IMR-90 (cell line): Measurements from ENCODE around the gene EDNRB. TPM values are rescaled to one million over a fixed set of nuclear protein-coding genes. Genes with fewer than 3 reads are reported as not detected.

Experiments used
- ATAC-seq: fragments of 200-7000 bp; cut with Tn5 transposase; 2 replicates; pipeline ENCODE4 v1.9.1; 2020; ENCODE audit warnings: low read depth, mild to moderate bottlenecking, moderate library complexity
- BruUV-seq: library from RNA; stranded (reverse); fragments of 400-500 nt; replicated peaks from 2 replicates; lab custom pipeline; 2021; lab: Mats Ljungman, UMichigan
- CTCF ChIA-PET: fragments of 300-600 bp; formaldehyde crosslinking; extraction: SDS; loops from one replicate; lab custom pipeline; 2021; ENCODE audit warnings: antibody characterized with exemption; lab: Yijun Ruan, JAX
- POLR2A ChIA-PET: fragments of 300-600 bp; sonication (Branson Sonifier 250); formaldehyde crosslinking; loops from one replicate; lab custom pipeline; 2022; ENCODE audit warnings: antibody characterized with exemption; ENCODE audit not compliant: unreplicated experiment; lab: Charles Lee
- DNase-seq: peaks from one replicate; pipeline ENCODE4 v3.0.0; 2013
- H2AFZ ChIP-seq: replicated peaks from 2 replicates; pipeline ENCODE3; 2013; ENCODE audit warnings: low read length, mild to moderate bottlenecking; ENCODE audit not compliant: poor library complexity
- H2AK5ac ChIP-seq: 2 replicates; pipeline ENCODE4 v1.6.1; 2013; ENCODE audit warnings: low read depth, low read length, inconsistent platforms
- H2AK9ac ChIP-seq: replicated peaks from 2 replicates; pipeline ENCODE3; 2013; ENCODE audit warnings: mild to moderate bottlenecking, low read depth, low read length, moderate library complexity; ENCODE audit not compliant: poor library complexity
- H2BK120ac ChIP-seq: 2 replicates; pipeline ENCODE4 v1.6.1; 2013; ENCODE audit warnings: low read depth, low read length, inconsistent platforms
- H2BK15ac ChIP-seq: 3 replicates; pipeline ENCODE4 v1.6.1; 2013; ENCODE audit warnings: low read depth, low read length, inconsistent platforms
- H2BK20ac ChIP-seq: 2 replicates; pipeline ENCODE4 v1.6.1; 2013; ENCODE audit warnings: low read depth, mild to moderate bottlenecking, inconsistent platforms, low read length, moderate library complexity
- H2BK5ac ChIP-seq: 2 replicates; pipeline ENCODE4 v1.6.1; 2013; ENCODE audit warnings: mild to moderate bottlenecking, low read depth, low read length, inconsistent platforms; ENCODE audit not compliant: poor library complexity, severe bottlenecking
- H3K14ac ChIP-seq: replicated peaks from 2 replicates; pipeline ENCODE4 v1.6.1; 2013; ENCODE audit warnings: low read depth, low read length, inconsistent platforms
- H3K18ac ChIP-seq: 2 replicates; pipeline ENCODE4 v1.6.1; 2013; ENCODE audit warnings: low read depth, low read length, control low read depth
- H3K23ac ChIP-seq: 2 replicates; pipeline ENCODE4 v1.6.1; 2013; ENCODE audit warnings: low read depth, low read length, inconsistent platforms
- H3K27ac ChIP-seq: 2 replicates; pipeline ENCODE4 v1.5.1; 2013; ENCODE audit warnings: mild to moderate bottlenecking, control low read depth, low read length; ENCODE audit not compliant: insufficient read depth
- H3K27me3 ChIP-seq: 2 replicates; pipeline ENCODE4 v1.6.1; 2013; ENCODE audit warnings: low read length; ENCODE audit not compliant: control insufficient read depth, insufficient read depth
- H3K36me3 ChIP-seq: 2 replicates; pipeline ENCODE4 v1.6.1; 2013; ENCODE audit warnings: low read length, mixed read lengths; ENCODE audit not compliant: control insufficient read depth, insufficient read depth
- H3K4ac ChIP-seq: 2 replicates; pipeline ENCODE4 v1.6.1; 2013; ENCODE audit warnings: low read depth, low read length, inconsistent platforms
- H3K4me1 ChIP-seq: 2 replicates; pipeline ENCODE4 v1.6.1; 2013; ENCODE audit warnings: low read length, mixed read lengths; ENCODE audit not compliant: control insufficient read depth, insufficient read depth
- H3K4me2 ChIP-seq: 2 replicates; pipeline ENCODE4 v1.6.1; 2013; ENCODE audit warnings: low read depth, mild to moderate bottlenecking, control low read depth, low read length, moderate library complexity
- H3K4me3 ChIP-seq: 2 replicates; pipeline ENCODE4 v1.5.1; 2013; ENCODE audit warnings: low read depth, mild to moderate bottlenecking, control low read depth, low read length, moderate library complexity; ENCODE audit not compliant: insufficient read depth
- H3K56ac ChIP-seq: 2 replicates; pipeline ENCODE4 v1.6.1; 2013; ENCODE audit warnings: low read length, inconsistent platforms; ENCODE audit not compliant: insufficient read depth; ENCODE audit errors: extremely low read depth
- H3K79me1 ChIP-seq, 2 experiments: 2 replicates each; pipeline ENCODE4 v1.6.1; 2013; ENCODE audit warnings: low read length in 2 of 2, inconsistent platforms in 1 of 2, low read depth in 1 of 2
- H3K9ac ChIP-seq: 2 replicates; pipeline ENCODE4 v1.6.1; 2013; ENCODE audit warnings: low read depth, low read length, control low read depth
- H3K9me1 ChIP-seq: 2 replicates; pipeline ENCODE4 v1.6.1; 2013; ENCODE audit warnings: low read length, inconsistent platforms; ENCODE audit not compliant: insufficient read depth
- H3K9me3 ChIP-seq: 2 replicates; pipeline ENCODE4 v1.6.1; 2013; ENCODE audit warnings: low read length; ENCODE audit not compliant: control insufficient read depth, insufficient read depth
- H4K20me1 ChIP-seq: 2 replicates; pipeline ENCODE4 v1.6.1; 2013; ENCODE audit warnings: low read length, inconsistent platforms; ENCODE audit not compliant: insufficient read depth
- H4K5ac ChIP-seq: 2 replicates; pipeline ENCODE4 v1.6.1; 2013; ENCODE audit warnings: mild to moderate bottlenecking, low read depth, low read length, control low read depth
- H4K8ac ChIP-seq, 2 experiments: 2 replicates each; pipeline ENCODE4 v1.6.1; 2013; ENCODE audit warnings: low read depth in 2 of 2, low read length in 2 of 2, control low read depth in 1 of 2, inconsistent platforms in 1 of 2
- H4K91ac ChIP-seq: 2 replicates; pipeline ENCODE4 v1.6.1; 2013; ENCODE audit warnings: low read depth, low read length, inconsistent platforms; ENCODE audit not compliant: insufficient read depth
- BHLHE40 ChIP-seq: fragments of 150-350 bp; IDR thresholded peaks from 2 replicates; pipeline ENCODE4 v1.6.1; 2016; ENCODE audit warnings: mild to moderate bottlenecking, low read depth, low read length
- CEBPB ChIP-seq: IDR thresholded peaks from 2 replicates; pipeline ENCODE4 v1.6.1; 2012; ENCODE audit warnings: low read depth, low read length, improper control_type of control experiment
- CHD1 ChIP-seq: IDR thresholded peaks from 2 replicates; pipeline ENCODE4 v1.6.1; 2012; ENCODE audit warnings: low read depth, low read length, improper control_type of control experiment
- FOS ChIP-seq: fragments of 150-350 bp; IDR thresholded peaks from 2 replicates; pipeline ENCODE4 v1.6.1; 2016; ENCODE audit warnings: low read depth, low read length
- MAFK ChIP-seq: IDR thresholded peaks from 2 replicates; pipeline ENCODE4 v1.6.1; 2012; ENCODE audit warnings: low read depth, low read length, improper control_type of control experiment
- MAZ ChIP-seq: IDR thresholded peaks from 2 replicates; pipeline ENCODE4 v1.6.1; 2012; ENCODE audit warnings: low read depth, mild to moderate bottlenecking, low read length, improper control_type of control experiment, moderate library complexity, borderline replicate concordance
- MXI1 ChIP-seq: IDR thresholded peaks from 2 replicates; pipeline ENCODE4 v1.6.1; 2012; ENCODE audit warnings: low read depth, mild to moderate bottlenecking, low read length, moderate library complexity, borderline replicate concordance
- NFE2L2 ChIP-seq: fragments of 150-350 bp; IDR thresholded peaks from 2 replicates; pipeline ENCODE4 v1.6.1; 2016; ENCODE audit warnings: low read depth, mild to moderate bottlenecking, low read length
- POLR2A ChIP-seq: IDR thresholded peaks from 2 replicates; pipeline ENCODE4 v1.6.1; 2012; ENCODE audit warnings: mild to moderate bottlenecking, low read depth, low read length
- RAD21 ChIP-seq: IDR thresholded peaks from 2 replicates; pipeline ENCODE4 v1.6.1; 2012; ENCODE audit warnings: low read length, improper control_type of control experiment
- RCOR1 ChIP-seq: IDR thresholded peaks from 2 replicates; pipeline ENCODE4 v1.6.1; 2012; ENCODE audit warnings: mild to moderate bottlenecking, low read length, improper control_type of control experiment; ENCODE audit not compliant: insufficient replicate concordance
- RFX5 ChIP-seq: IDR thresholded peaks from 2 replicates; pipeline ENCODE4 v1.8.0; 2012; ENCODE audit warnings: low read depth, mild to moderate bottlenecking, low read length, moderate library complexity
- SMC3 ChIP-seq: fragments of 150-350 bp; IDR thresholded peaks from 2 replicates; pipeline ENCODE4 v1.6.1; 2016; ENCODE audit warnings: low read depth, mild to moderate bottlenecking, antibody characterized with exemption, low read length, moderate library complexity
- dilution Hi-C: fragments of 300-500 bp; cut with HindIII; formaldehyde crosslinking; loops from one replicate; pipeline ENCODE4 v1.14.3; 2018; ENCODE audit warnings: low sequenced_read_pairs; ENCODE audit not compliant: unreplicated experiment
- in situ Hi-C: fragments of 300-500 bp; cut with MboI; formaldehyde crosslinking; loops from 3 replicates; pipeline ENCODE4 v1.14.3; 2019; ENCODE audit warnings: low sequenced_read_pairs, inconsistent platforms, mixed read lengths
- intact Hi-C: fragments of 100-400 bp; cut with micrococcal nuclease; formaldehyde crosslinking; loops from 2 replicates; pipeline ENCODE4 v1.10.0; 2022
- polyA plus RNA-seq, 3 experiments: library from polyadenylated mRNA; depleted of rRNA; stranded (reverse); fragments of >200 nt; gene quantifications; 2 replicates each; pipeline ENCODE4 v1.2.3, GENCODE V29; 2012; ENCODE audit warnings: low replicate concordance in 1 of 3
- total RNA-seq: library from RNA; depleted of rRNA; stranded (reverse); fragments of >200 nt; gene quantifications from 2 replicates; pipeline ENCODE4 v1.2.3, GENCODE V29; 2012
- TF ChIP-seq, protein P1 (sequence below): fragments of 150-350 bp; IDR thresholded peaks from 2 replicates; pipeline ENCODE4 v1.6.1; 2016; ENCODE audit warnings: low read depth, mild to moderate bottlenecking, low read length, moderate library complexity, borderline replicate concordance
- TF ChIP-seq, protein P2 (sequence below): fragments of 150-350 bp; IDR thresholded peaks from 2 replicates; pipeline ENCODE4 v1.6.1; 2017; ENCODE audit warnings: mild to moderate bottlenecking, antibody characterized with exemption, low read length, low read depth
- TF ChIP-seq, protein P3 (sequence below): conservative IDR thresholded peaks from 2 replicates; pipeline ENCODE4 v1.5.1; 2012; ENCODE audit warnings: mild to moderate bottlenecking, low read depth, low read length, improper control_type of control experiment

EDNRB gene
- total and polyA plus RNA-seq, 2 of the 4 experiments (the other 2 are of a cell fraction): under 0.01 to 0.09 TPM

DNA sequence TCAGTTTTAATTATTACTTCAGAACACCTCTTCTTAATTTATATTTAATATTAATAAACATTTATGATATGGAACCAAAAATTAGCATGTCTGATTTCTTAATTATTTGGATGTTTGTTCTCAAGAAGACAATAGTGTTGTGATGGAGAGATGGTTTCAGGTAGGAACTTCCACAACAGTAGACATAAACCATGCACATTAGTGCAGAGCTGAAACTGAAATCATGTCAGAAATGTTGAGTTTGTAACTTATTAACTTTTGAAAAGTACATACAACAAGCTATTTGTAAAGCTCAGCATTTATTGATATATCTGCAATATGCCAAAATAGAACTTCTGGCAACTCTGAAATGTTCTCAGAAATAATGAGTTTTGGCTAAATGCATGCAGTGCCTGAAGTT is 11.8 kb upstream of the EDNRB start:
- Histone ChIP-seq H3K23ac (no peak overlapping the region), H2BK5ac (no peak overlapping the region), H2BK120ac (no peak overlapping the region), H4K20me1 (no peaks in the 10 kb centered on the region), H3K4me3 (no peak overlapping the region), H4K5ac (no peak overlapping the region), H3K9me1 (no peaks in the 10 kb centered on the region), H4K8ac (no peak overlapping the region), H3K18ac (no peak overlapping the region), H2BK20ac (no peak overlapping the region), H3K36me3 (no peaks in the 10 kb centered on the region), H3K9me3 (no peaks in the 10 kb centered on the region), H2BK15ac (no peak overlapping the region), H3K14ac (no peak overlapping the region), H2AK9ac (no peak overlapping the region), H3K4ac (no peak overlapping the region), H3K27me3 (no peaks in the 10 kb centered on the region), H2AK5ac (no peak overlapping the region), H3K4me1 (no peaks in the 10 kb centered on the region), H2AFZ (no peak overlapping the region), H3K79me1 (no peaks in the 10 kb centered on the region), H3K56ac (no peak overlapping the region), H4K91ac (no peak overlapping the region), H3K27ac (no peak overlapping the region), H3K4me2 (no peak overlapping the region), H3K9ac (no peak overlapping the region)
- no TSS peak for BruUV-seq
- ChIA-PET POLR2A (no interaction called here), CTCF (no interaction called here)
- in situ Hi-C loops (no loop called here), intact Hi-C loops (loop anchor here (10.0 kb wide), 1 partner anchor 64 kb away; no protein-coding TSS in a partner anchor), dilution Hi-C loops (no loop called here)
- ATAC-seq (no peak), DNase-seq (no peak)
- TF ChIP-seq POLR2A (no peak), RCOR1 (no peak), MAFK (no peak), RFX5 (no peak), MXI1 (no peak), CHD1 (no peak), MAZ (no peak), RAD21 (no peak), BHLHE40 (no peak), FOS (no peak), NFE2L2 (no peak), SMC3 (no peak), CEBPB (no peak)
- TF ChIP-seq, protein P1, sequence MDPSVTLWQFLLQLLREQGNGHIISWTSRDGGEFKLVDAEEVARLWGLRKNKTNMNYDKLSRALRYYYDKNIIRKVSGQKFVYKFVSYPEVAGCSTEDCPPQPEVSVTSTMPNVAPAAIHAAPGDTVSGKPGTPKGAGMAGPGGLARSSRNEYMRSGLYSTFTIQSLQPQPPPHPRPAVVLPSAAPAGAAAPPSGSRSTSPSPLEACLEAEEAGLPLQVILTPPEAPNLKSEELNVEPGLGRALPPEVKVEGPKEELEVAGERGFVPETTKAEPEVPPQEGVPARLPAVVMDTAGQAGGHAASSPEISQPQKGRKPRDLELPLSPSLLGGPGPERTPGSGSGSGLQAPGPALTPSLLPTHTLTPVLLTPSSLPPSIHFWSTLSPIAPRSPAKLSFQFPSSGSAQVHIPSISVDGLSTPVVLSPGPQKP: no peak
- TF ChIP-seq, protein P2, sequence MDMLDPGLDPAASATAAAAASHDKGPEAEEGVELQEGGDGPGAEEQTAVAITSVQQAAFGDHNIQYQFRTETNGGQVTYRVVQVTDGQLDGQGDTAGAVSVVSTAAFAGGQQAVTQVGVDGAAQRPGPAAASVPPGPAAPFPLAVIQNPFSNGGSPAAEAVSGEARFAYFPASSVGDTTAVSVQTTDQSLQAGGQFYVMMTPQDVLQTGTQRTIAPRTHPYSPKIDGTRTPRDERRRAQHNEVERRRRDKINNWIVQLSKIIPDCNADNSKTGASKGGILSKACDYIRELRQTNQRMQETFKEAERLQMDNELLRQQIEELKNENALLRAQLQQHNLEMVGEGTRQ: no peak
- TF ChIP-seq, protein P3, sequence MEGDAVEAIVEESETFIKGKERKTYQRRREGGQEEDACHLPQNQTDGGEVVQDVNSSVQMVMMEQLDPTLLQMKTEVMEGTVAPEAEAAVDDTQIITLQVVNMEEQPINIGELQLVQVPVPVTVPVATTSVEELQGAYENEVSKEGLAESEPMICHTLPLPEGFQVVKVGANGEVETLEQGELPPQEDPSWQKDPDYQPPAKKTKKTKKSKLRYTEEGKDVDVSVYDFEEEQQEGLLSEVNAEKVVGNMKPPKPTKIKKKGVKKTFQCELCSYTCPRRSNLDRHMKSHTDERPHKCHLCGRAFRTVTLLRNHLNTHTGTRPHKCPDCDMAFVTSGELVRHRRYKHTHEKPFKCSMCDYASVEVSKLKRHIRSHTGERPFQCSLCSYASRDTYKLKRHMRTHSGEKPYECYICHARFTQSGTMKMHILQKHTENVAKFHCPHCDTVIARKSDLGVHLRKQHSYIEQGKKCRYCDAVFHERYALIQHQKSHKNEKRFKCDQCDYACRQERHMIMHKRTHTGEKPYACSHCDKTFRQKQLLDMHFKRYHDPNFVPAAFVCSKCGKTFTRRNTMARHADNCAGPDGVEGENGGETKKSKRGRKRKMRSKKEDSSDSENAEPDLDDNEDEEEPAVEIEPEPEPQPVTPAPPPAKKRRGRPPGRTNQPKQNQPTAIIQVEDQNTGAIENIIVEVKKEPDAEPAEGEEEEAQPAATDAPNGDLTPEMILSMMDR: no peak
